GM19023 (cell line): ENCODE data around the gene ACY1.
"Not testable (repeated sequence)": the region's sequence is repeated elsewhere in the genome, so short reads cannot be mapped to it uniquely, and the experiment has no call there.

ENCODE experiments used
- ATAC-seq: cut with Tn5 transposase; IDR thresholded peaks from one replicate; pipeline ENCODE4 v1.9.1; 2021; ENCODE audit warnings: mild to moderate bottlenecking, moderate library complexity; ENCODE audit not compliant: unreplicated experiment

The ACY1 gene

DNA sequence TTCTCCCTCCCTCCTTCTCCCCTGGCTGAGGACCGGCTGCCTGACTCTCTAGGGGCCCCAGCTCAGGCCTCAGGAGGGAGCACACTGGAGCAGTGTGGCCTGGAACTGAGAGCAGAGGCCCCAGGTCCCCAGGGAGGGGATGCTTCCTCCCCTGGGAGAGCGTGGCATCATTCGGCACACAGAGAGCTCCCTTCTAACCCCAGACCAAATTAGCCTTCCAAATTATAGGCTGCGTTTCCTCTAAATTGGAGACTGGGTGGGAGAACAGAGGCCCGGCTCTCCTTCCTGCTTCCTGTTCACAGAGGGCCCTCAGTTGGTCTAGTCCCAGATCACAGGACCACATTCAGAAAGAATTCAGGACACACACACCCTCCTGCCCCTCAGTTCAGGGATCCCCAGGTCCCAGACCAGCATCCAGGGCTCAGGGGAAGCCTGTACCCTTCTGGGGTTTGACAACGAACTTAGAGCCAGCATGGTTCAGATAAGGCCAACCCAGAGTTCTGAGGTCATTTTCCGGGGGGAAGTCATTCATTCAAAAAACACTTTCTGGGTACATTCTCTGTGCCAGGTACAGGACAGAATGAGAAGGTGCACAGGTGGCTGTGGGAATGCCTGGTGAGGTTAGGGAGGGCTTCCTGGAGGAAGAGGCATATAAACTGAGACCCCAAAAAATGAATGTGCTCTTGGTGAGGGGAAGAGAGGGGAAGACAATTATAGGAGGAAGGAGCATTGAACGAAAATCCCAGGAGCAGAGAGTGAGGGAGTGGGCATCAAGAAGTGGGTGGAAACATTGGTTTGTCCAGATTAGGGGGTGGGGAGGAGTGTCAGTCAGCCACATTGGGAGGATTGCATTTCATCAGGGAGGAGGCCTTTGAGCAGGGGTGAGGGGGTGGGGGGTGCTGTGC, 40.8 kb downstream of the ACY1 start:
- ATAC-seq: peak; percentile 48

DNA sequence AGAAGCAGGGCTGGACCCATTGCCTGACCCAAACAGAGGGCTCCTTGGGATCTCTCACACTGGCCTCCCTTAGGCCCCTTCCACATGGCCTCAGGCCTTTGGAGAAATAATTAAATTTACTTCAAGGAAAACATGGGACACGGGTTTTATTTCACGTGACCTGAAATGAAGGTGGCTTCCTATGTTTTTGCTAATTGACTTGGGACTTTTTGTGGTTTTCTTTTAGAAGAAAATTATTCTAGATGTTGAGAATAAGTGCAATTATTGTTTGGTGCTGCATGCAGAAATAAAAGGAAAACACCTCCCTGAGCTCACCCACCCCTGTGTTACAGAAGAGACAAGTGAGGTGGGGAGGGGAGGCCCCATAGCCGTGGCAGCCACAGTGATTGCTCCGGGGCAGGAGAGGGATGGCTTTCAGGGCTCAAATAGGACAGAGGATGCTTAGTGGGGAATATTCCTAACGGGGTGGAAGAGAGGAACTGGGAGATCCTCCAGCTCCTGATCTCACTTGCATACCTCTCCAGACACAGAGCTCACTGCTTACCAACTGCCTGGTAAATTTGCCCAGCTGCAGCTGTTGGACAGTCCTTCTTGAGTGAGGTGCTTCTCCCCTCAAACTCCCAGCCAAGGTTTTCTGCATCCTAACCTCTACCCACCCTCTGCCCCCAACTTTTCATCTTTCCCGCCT, 41.6 kb downstream of the ACY1 start:
- ATAC-seq: no peak

GRCh38 chr3:52025453-52025852, 42.1 kb downstream of the ACY1 start:
- ATAC-seq: no peak

- no peak for ATAC-seq
These were observed 42.7 kb downstream of the ACY1 start for GRCh38 chr3:52026041-52026440.

DNA sequence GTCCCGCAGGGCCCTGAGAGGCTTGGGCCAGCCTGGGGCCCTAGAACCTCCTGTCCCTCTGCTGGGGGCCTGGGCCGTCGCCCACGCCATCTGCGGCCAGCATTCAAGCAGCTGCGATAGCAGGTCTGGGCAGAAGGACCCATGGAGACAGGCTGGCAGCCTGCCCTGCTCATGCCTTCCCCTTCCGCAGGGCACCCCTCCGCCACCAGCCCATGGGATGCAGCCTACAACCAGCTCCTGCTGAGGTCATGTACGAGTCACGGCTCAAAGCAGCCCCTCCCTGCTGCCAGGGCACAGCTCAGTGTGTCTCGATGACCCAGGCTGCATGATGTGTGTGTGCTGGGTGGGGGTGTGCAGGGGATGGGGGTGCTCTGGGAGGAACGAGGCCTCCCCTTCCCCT, 45.2 kb downstream of the ACY1 start:
- no peak for ATAC-seq

- no peak for ATAC-seq
These were observed 45.7 kb downstream of the ACY1 start for GRCh38 chr3:52029053-52029452.

DNA sequence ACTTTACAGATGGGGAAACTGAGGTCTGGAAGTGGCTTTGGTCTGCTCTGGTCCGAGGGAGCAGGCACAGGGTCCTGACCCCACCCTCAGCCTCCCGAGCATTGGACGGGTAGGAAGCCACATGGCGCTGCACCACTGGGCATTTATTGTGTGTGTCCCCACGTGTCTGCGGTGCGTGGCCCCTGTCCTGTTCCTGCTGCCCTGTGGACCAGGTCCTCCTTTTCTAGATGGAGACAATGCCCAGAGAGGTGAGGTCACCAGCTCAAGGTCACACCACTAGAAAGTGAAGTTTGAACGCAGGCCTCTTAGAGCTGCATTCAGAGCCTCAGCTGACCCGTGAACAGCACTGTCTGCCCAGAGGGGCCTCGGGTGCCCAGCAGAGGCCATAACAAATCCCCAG, 46.2 kb downstream of the ACY1 start:
- ATAC-seq: no peak

DNA sequence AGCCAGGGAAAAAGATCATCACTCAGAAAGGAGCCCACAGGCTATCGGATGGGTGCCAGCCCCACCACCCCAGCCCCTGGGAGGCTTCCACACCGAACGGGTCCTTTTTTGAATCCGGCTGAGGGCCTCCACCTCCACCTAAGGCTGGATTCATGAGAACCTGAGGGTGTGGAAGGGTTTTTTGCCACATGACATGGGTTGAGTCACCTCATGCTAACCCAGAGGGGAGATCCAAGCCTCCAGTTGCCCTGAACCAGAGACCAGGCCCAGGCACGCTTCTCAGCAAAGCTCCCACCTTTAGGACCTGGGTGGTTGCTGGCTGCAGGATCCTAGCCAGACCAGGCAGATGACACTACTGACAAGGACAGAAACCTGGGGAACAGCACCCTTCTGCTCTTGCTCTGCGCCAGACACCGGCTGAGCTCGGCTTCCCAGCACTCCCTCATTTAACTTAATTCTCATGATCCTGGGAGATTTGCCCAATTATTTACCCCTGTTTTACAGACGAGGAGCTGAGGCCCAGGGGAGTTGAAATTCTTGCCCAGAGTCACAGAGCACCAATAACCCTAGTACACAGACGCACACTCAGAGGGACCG, 47.5 kb downstream of the ACY1 start:
- no peak for ATAC-seq

DNA sequence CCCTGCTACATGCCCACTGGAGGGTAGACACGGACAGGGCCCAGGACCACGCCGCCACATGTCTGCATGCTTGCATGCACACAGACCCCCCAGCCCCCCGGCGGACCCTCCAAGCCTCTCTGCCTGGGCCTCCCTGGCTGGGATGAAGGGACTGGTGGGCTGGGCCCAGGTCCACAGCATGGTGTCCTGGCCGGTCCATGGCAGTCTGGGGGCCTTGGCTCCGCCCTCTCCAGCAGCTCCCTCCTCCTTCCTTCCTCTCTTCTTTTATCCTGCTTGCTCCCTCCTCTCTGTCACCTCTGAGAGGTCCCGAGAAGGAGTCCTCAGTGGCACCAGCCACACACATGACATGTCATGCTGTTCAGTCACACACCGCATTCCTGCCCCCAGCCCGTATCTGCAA, 48.6 kb downstream of the ACY1 start:
- no peak for ATAC-seq

DNA sequence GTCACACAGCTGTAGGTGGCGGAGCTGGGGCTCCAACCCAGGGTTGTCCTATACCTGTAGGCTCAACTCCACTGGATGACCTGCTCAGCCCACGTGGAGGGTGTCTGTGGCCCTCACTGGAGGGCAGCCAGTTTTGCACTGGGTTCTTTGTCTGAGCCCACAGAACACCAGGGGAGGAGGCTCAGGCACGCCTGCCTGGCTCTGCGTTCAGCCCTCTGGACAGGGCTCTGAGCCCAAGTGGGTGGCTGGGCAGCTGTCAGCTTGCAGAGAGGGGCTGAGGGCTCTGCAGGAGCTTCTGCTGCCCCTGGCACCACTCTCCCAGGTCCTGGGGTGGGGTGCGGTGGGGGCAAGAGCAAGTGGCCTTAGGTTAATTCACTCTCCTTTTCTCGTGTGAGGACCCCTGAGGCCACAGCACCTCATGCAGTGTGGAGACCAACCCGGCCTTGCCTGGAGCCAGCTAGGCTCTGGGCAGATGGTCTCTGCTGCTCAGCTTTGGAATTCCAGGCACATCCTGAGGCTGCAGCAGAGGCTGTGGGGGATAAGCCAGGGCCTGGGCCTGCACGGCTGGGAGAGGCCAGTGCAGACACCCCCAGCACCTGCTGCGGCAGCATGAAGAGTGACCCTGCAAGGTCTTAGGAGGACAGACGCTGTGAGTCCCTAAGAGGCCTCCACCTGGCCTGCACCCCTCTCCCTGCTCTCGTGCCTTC, 49.5 kb downstream of the ACY1 start:
- no peak for ATAC-seq

- not testable (repeated sequence) for ATAC-seq
These were observed 50.4 kb downstream of the ACY1 start for GRCh38 chr3:52033748-52034147.

- ATAC-seq: no peak
These were observed 50.9 kb downstream of the ACY1 start for GRCh38 chr3:52034212-52034611.

- ATAC-seq: no peak
These were observed 51.3 kb downstream of the ACY1 start for GRCh38 chr3:52034651-52035050.

GRCh38 chr3:52036222-52036694, 52.9 kb downstream of the ACY1 start:
- peak; percentile 68 for ATAC-seq

DNA sequence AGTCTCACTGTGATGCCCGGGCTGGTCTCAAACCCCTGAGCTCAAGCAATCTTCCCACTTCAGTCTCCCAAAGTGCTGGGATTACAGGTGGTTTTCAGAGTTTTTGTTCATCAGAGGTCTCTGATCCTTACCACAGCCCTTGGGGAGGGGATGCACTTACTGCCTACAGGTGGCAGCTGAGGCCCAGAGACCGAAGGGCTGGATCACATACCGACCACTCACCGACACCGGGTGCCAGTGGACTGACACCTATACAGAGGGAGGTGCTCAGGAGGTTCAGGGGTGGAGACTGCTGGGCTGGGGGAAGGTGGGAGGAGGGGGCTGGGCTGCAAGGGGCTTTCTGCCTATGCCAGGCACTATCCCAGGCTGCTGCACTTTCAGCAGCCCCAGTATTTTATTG, 53.5 kb downstream of the ACY1 start:
- ATAC-seq: no peak

DNA sequence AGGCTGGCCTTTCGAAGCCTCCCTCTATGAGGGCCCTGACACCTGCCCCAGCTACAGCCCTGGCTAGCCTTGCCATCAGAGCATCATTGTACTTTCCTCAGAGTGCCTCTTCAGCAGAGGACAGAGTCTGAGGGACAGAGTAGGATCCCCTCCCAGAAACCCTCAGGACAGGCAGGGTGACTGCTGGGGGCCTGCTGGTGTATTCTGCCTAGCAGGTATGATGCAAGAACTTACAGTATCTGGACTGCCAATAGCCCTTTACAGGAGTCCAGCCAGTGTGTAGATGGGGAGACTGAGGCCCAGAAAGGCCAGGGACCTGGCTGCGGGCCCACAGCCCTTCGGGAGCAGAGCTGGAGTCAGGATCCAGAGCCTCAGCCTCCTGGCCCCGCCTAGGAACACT, 54.0 kb downstream of the ACY1 start:
- ATAC-seq: no peak

DNA sequence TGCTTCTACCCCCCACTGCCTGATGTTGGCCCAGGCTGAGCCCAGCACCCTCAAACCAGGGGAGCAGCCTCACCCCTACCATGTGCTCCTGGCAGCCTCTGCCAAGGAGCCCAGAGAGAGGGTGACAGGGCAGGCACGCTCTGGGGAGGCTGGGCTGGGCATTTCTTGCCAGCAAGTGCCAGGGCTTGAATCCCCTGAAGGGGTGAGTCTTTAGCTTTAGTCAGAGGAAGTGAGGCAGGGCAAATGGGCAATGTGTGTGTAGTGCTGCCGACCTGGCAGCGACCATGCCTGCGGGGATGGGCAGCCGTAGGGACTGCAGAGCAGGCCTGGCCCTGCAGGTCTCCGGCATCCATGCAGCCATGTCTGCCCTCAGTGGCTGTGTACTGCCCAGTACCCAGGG, 54.9 kb downstream of the ACY1 start:
- ATAC-seq: no peak
